Endothelial cell (in vitro differentiated cells): ENCODE measurements around the gene DUSP5. TPM values are rescaled to one million over a fixed set of nuclear protein-coding genes. Genes with fewer than 3 reads are reported as not detected.

Experiments
- DNase-seq: peaks from one replicate; pipeline ENCODE4 v3.0.0; 2021; ENCODE audit warnings: low spot score
- H3K27ac Mint-ChIP-seq: one replicate; pipeline ENCODE4 v1.8.0; 2021; ENCODE audit warnings: mixed read lengths, inconsistent platforms; ENCODE audit not compliant: unreplicated experiment
- H3K27me3 Mint-ChIP-seq: one replicate; pipeline ENCODE4 v1.8.0; 2021; ENCODE audit warnings: mild to moderate bottlenecking, moderate library complexity, mixed read lengths, inconsistent platforms; ENCODE audit not compliant: unreplicated experiment
- H3K36me3 Mint-ChIP-seq: one replicate; pipeline ENCODE4 v1.8.0; 2021; ENCODE audit warnings: mild to moderate bottlenecking, low read depth, mixed read lengths, inconsistent platforms; ENCODE audit not compliant: unreplicated experiment
- H3K4me1 Mint-ChIP-seq: one replicate; pipeline ENCODE4 v1.8.0; 2021; ENCODE audit warnings: mild to moderate bottlenecking, mixed read lengths, inconsistent platforms; ENCODE audit not compliant: unreplicated experiment
- H3K4me3 Mint-ChIP-seq: one replicate; pipeline ENCODE4 v1.8.0; 2021; ENCODE audit warnings: mild to moderate bottlenecking, mixed read lengths, inconsistent platforms; ENCODE audit not compliant: unreplicated experiment
- H3K9me3 Mint-ChIP-seq: one replicate; pipeline ENCODE4 v1.8.0; 2021; ENCODE audit warnings: mixed read lengths, inconsistent platforms; ENCODE audit not compliant: unreplicated experiment
- CTCF ChIP-seq: fragments of 200-600 bp; sonication (generic); IDR thresholded peaks from one replicate; pipeline ENCODE4 v1.5.0; 2021; ENCODE audit warnings: antibody characterized with exemption; ENCODE audit not compliant: unreplicated experiment
- total RNA-seq: library from RNA; stranded (reverse); fragmentation: NEBNext Ultra II Directional; extraction: Animal tissue kit (Norgen Biotek cat#: 25700); gene quantifications from one replicate; pipeline ENCODE4 v1.2.1, GENCODE V29; 2021; ENCODE audit not compliant: unreplicated experiment

The DUSP5 gene
- total RNA-seq, 1 donor from 2014 or later, result 46.0 TPM

DNA sequence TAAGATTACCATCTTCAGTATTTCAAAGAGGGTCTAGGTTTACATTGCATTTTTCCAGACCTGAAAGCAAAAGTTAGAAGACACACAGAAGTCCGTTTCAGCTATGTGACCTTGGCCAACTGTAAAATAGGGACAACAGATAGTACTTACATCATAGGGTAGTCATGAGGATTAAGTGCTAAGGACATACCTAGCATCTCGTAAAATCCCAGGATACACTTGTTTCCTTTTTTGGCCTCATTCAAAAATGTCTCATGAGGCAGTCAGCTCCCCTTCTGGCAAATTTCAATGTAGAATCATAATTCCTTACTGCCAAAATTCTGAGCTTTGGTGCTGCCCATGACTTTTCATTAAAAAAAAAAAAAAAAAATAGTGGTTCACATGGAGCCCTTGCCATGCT lies 6.4 kb upstream of the DUSP5 start:
- no peak overlapping the region for H3K27ac Mint-ChIP-seq
- H3K27me3 Mint-ChIP-seq, result peaks cover 11% of the 10 kb centered on the region
- peaks cover 47% of the 10 kb centered on the region for H3K4me1 Mint-ChIP-seq
- DNase-seq, result no peak
- no peaks in the 10 kb centered on the region for H3K9me3 Mint-ChIP-seq
- H3K4me3 Mint-ChIP-seq, result no peak overlapping the region
- TF ChIP-seq CTCF, result no peak
- H3K36me3 Mint-ChIP-seq, result no peaks in the 10 kb centered on the region

GRCh38 chr10:110492069-110492822 lies 5.5 kb upstream of the DUSP5 start:
- Mint-ChIP-seq H3K36me3 (peaks cover 7% of the 10 kb centered on the region), H3K27me3 (peaks cover 17% of the 10 kb centered on the region), H3K4me3 (no peak overlapping the region), H3K27ac (no peak overlapping the region), H3K4me1 (peaks cover 47% of the 10 kb centered on the region), H3K9me3 (no peaks in the 10 kb centered on the region)
- DNase-seq, result no peak
- no peak for TF ChIP-seq CTCF

DNA sequence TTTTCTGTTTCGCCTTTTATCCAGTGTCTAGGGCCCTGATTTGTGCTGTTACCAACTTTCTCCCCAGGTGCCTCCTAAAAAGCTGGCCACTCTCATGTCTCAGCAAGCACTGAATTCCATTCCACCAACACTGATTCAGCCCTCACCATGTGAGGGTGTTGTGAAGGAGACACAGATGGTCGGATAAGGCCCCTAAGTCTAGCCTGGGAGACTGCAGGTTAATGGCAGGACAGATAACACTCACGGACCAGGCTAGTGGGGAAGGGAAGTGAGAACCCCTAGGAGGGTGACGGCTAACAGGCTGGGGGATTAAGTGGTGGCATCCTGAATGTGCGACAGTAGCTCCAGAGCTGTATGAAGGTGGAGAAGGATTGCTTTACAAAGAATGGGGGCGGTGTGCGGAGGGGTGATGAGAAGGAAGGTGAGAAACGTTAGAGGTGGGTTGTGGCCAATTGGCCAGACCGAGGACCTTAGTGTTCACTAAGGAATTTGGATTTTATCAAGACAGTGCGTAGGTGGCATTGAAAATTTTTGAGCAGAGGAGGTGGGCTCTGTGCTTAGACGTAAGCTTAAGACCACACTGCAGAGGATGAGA lies 3.8 kb upstream of the DUSP5 start:
- peaks cover 34% of the 10 kb centered on the region for H3K4me1 Mint-ChIP-seq
- no peak for TF ChIP-seq CTCF
- peaks cover 18% of the 10 kb centered on the region for H3K27me3 Mint-ChIP-seq
- H3K4me3 Mint-ChIP-seq, result no peak overlapping the region
- DNase-seq, result no peak
- H3K27ac Mint-ChIP-seq, result no peak overlapping the region
- H3K36me3 Mint-ChIP-seq, result peaks cover 10% of the 10 kb centered on the region
- H3K9me3 Mint-ChIP-seq, result no peaks in the 10 kb centered on the region

- no peak for DNase-seq
- no peak overlapping the region for H3K27ac Mint-ChIP-seq
- TF ChIP-seq CTCF, result no peak
- H3K4me3 Mint-ChIP-seq, result no peak overlapping the region
- peaks cover 19% of the 10 kb centered on the region for H3K27me3 Mint-ChIP-seq
- H3K36me3 Mint-ChIP-seq, result peaks cover 14% of the 10 kb centered on the region
- peaks cover 34% of the 10 kb centered on the region for H3K4me1 Mint-ChIP-seq
- no peaks in the 10 kb centered on the region for H3K9me3 Mint-ChIP-seq
Observed at GRCh38 chr10:110494532-110494931, 3.2 kb upstream of the DUSP5 start.
